HCEC 1CT (cell line): ENCODE data around the gene HOXA1.
A peak's percentile ranks its signal among the peaks of the same experiment; 100 is the strongest.

Experiments
- DNase-seq: peaks from one replicate; pipeline ENCODE4 v3.0.0-alpha.2; 2017

The HOXA1 gene

DNA sequence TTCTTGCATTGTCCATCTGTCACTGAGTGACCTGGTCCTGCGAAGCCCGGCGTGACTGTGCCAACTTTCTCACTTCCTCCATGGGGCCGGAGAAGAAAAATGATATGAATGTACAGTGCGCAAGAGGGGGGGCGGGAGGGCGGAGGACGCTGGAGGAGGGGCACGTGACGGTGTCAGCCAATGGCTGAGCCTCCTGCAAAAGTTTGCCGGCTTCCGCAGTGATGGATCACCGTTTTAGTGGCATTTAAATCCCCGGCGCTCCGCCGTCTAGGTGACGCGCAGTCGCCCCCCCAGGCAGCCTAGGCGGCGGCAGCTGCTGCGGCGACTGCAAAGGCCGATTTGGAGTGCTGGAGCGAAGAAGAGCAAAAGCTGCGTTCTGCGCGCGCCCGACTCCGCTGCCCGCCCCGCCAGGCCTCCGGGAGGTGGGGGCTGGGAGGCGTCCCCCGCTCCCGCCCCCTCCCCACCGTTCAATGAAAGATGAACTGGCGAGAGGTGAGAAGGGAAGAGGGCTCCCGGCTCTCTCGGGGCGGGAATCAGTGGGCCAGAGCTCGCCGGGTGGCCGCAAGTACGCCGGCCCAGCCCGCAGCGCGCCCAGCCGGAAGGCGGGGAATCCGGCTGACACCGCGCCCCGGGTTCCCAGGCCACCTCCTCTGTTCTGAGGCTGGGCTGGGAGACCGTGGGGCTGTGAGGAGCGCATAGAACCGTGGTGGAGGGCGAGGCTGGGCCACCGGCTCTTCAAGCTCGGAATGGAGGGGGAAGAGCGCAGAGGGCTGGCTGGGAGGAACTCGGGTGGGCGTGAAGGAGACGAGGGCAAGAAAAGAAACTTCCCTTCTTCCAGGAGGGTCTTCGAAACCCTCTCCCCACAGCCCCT lies at the start of gene HOXA1:
HOXA1 (minus strand) TSS at position 104 of the 871 bp plus-strand sequence; CDS start at position 16, 88 bp downstream.
- DNase-seq: peak; percentile 97

DNA sequence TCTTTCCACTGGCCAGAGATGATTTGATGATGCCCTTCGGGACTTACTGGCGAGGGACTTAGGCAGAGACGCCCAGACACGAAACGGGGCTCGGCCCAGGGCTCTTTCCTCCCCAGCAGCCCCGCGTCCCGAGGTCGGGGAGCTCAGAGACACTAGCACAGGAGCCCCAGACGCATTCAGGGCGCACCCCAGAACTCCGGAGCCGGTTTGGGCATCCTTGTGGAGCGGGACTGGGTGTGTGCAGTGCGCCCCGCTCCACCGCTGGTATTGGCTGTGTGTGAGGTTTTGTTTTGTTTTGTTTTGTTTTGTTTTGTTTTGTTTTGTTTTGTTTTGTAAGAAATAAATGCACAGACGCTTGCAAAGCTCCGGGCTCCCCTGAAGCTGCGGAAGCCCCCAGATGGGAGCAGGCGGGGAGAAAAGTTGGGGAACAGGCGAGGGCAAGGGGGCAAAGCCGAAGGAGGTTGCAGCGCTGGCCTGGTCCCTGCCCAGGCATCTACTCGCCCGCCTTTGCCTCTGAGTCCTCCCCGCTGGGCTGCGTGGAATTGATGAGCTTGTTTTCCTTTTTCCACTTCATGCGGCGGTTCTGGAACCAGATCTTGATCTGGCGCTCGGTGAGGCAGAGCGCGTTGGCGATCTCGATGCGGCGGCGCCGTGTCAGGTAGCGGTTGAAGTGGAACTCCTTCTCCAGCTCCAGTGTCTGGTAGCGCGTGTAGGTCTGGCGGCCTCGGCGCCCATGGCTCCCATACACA lies 49.5 kb upstream of the HOXA1 start:
- DNase-seq: no peak

DNA sequence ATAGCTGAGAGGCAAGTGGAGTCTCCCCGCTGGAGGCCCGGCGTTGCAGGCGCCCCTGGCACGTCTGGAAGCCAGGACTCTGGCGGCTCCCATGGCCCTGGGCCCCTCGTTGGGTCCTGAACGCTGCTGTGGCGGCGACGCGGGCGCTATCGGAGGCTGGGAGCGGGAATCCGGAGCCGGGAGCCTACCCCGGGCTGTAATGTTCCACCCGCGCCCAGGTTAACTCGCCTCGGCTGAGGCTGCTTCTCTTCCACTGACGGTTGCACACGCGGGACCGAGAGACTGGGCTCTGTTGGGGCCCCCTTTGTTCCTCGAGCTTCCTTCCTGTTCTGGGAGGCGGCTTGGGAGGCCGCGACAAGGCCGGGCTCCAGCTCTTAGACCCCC lies 49.0 kb upstream of the HOXA1 start:
- DNase-seq: no peak

DNA sequence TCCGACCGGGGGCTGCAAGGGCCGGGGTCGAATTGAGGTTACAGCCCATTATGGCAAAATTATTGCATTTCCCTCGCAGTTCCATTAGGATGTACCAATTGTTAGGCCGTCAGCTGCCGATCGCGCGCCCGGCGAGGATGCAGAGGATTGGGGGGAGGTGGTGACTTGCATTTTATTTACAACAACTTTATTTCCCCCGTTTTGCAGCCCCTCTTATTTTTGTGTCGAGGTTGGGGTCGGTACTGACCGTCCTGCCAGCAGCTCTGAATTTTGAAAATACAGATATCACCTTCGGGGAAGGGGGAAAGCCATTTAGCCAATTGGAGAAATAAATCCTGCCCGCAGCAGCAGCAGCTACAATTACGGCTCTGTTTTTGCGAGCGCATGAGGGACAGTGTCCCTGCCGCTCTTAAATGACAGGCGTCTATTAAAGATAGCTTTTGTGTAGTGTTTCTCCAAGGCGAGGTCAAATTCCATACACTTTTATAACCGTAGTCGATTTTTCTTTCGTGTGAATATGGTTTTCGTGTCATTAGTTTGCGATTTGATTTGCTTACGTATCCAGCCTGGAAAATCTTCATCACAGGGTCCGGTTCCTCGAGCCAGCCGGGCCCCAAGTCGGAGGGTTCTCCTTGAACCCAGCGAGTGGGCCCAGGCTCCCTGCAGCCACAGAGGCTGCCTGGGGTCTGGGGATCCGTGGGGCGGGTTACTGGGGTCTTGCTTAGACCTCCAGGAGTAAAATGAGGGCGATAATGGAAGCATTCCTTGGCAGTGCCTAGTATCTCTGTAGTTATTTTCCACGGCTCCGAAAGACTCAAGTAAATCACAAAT lies 48.4 kb upstream of the HOXA1 start:
- no peak for DNase-seq

DNA sequence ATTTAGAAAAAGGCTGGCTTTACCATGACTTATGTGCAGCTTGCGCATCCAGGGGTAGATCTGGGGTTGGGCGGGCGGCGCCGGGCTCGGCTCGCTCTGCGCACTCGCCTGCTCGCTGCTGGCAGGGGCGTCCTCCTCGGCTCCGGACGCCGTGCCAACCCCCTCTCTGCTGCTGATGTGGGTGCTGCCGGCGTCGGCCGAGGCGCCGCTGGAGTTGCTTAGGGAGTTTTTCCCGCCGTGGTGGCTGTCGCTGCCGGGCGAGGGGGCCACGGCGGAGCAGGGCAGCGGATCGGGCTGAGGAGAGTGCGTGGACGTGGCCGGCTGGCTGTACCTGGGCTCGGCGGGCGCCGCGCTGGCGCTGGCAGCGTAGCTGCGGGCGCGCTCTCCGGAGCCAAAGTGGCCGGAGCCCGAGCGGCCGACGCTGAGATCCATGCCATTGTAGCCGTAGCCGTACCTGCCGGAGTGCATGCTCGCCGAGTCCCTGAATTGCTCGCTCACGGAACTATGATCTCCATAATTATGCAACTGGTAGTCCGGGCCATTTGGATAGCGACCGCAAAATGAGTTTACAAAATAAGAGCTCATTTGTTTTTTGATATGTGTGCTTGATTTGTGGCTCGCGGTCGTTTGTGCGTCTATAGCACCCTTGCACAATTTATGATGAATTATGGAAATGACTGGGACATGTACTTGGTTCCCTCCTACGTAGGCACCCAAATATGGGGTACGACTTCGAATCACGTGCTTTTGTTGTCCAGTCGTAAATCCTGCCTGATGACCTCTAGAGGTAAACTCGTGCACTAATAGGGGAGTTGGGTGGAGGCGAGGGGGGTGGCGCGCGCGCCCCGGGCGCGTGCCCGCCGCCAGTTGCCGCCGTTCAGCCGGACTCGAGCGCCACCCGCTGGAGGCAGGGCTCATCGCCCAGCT lies 47.5 kb upstream of the HOXA1 start, which contains the start of gene HOXA5:
HOXA5 (minus strand) TSS at position 659 of the 927 bp plus-strand sequence; CDS start at position 585, 74 bp downstream.
- DNase-seq: peak; percentile 99

DNA sequence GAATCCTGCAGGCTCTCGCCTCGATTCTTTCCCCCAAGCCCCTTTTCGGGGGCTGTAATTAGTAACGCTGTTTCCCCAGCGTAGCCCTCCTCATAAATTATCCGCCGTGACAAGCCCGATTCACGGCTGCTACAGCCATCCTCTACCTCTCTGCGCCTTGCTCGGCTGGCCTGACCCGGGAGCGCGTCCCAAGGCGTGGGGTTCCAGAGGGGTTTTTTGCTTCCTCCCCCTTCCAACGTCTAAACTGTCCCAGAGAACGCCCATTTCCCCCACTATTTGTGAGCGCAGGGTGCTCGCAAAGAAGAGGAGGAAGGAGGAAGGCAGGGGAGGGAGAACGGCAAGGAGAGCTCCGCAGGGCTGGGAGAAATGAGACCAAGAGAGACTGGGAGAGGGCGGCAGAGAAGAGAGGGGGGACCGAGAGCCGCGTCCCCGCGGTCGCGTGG lies 46.8 kb upstream of the HOXA1 start:
- no peak for DNase-seq

DNA sequence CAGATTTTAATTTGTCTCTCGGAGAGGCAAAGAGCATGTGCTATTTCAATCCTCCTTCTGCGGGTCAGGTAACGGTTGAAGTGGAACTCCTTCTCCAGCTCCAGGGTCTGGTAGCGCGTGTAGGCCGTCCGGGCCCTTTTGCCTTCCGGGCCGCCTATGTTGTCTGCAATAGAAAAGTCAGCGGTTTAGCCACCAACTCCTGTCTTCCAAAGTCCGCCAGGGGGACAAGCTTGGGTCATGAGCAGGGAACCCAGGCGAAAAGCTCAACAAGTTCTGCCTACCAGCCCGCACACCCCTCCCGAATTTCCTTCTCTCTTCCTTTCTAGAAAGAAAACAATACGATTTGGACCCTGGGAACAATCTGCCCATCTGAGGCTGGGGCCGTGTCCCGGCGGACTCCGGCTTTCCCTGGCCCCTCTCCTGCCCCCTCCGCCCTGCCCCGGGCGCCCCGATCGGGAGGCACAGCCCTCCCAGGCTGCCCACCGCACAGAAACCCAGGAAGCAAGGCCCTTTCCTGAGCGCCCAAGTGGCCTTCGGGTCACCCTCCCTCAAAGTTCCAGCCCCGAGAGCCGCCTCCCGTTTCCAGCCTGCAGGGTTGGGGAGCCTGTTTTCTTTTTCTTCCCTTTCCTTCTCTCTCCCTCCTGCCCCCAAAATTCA lies 46.3 kb upstream of the HOXA1 start:
- peak; percentile 61 for DNase-seq

DNA sequence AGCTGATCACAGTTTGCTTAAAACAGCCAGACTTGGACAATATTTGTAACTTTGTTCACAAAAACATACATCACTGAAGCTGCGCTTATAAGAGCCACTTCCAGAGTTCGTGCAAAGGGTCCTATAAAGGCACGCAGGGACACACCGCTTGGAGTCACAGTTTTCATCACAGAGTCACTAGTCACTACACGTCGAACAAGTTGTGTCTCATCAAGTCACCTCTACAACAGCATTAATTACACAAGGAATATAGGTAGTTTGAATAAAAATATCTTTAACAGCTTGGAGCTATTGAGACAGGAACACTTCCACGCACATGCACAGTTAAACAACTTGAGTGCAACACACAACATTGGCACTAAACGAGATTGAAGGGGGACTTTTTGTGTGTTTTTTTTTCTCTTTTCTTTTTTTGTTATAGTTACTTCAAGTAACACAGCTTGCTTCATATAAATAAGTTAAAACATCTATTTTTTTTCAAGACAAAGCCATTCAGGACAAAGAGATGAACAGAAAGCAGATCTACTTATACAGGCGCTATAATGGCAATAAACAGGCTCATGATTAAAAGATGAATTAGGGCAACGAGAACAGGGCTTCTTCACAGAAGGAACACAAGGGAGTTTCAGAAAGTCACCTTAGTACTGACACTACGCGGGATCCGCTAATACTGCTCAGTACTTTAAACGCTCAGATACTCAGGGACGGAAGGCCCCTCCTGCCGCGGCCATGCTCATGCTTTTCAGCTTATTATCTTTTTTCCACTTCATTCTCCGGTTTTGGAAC lies 45.5 kb upstream of the HOXA1 start:
- no peak for DNase-seq

DNA sequence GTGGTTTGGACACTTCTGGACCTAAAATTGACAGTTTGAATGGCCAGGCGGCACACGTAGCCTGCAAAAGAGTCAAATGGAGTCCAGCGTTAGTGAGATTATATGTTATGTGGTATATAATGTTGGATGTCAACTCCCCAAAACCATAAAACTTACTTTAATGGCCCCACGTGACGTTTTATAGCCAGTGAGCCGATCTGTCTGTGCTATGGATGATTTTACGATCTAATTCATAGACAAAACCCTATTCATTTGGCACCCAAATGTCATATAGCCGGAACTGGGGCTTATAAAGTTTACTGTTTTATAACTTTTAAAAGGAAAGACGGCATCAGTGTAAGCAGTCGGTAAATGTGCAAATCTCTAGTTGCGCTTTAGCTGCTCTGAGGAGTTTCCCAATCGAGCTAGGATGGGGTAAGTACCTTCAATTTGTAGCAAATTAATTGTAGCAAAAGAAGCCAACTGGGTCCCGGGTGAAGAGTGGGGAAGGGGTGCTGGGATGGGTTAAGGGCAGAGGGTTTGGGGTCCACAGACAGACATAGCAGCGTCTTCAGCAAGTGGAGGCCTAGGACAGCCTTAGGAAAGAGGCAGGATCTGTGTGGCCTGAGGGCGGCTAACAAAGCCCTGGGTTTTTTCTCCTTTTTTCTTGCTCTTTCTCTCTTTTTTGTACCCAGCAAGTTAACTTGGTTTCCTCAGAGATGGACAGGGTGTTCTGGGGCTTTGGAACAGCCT lies 44.5 kb upstream of the HOXA1 start:
- no peak for DNase-seq

DNA sequence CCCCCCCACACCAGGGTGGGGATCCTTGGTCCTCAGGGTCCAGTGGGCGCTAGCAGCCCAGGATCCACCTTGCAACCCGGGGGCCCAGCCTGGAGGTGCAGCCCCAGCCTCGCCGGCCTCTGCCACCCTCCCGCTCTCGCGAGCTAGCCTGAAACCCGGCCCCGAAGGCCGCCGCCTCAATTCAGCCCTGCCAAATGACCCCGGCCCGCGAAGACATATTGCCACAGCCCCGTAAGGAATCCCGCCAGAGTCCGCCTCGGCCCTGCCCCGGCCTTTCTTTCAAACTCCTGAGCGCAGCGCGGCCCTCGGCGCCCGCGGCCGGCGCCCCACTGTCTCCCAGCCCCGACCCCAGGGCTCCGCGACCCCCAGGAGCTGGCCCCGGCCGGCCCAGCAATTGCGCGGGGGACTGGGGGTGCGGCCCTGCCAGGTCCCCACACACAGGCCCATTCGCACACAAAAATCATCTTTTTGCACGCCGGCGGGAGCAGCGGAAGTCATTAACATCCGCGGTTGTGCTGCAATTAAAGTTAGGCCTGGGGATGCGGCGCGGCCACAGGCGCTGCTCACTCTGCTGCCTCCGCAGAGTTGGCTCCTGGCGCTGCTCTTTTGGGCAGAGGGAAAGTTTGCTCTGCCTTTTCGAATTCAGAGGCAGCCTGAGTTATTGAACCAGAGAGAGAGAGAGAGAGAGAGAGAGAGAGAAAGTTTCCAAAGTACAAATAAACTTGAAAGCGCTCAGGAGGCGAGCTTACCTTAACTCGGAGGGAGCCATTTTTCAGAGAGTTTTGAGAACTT lies 43.7 kb upstream of the HOXA1 start:
- DNase-seq: no peak

DNA sequence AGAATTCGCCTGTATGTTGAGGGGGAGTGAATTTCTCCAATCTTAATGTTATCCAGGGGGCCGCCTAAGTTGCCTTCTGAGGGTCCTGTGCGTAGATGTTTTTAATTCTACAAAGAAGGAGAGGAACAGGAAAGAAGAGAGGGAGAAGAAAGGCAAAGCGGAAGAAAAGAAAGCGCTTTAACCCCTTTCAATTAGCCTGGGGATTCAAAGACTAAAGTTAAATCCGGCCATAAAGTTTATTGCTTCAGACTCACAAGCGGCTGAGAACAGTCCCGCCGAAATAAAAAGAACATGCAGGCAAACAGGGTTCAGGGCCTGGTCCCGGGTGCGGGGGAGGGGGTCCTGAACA lies 43.2 kb upstream of the HOXA1 start:
- no peak for DNase-seq

DNA sequence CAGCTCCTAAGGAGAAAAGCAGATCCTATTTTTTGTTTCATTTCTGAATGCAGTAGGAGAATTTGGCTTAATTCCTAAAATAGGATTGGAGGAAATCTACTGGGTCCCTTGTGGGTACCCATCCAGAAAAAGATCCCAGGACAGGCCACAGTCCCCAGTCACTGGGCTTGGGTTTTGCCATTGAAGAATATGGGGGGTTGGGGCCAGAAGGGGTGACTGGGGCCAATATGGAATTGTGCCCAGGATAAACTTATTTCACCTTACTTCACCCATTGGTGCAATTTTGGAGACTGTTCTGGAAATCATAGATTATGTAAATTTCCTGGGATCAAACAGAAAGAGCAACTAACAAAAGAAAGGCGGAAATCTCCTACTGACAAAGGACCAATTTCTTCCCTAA lies 42.7 kb upstream of the HOXA1 start:
- no peak for DNase-seq

DNA sequence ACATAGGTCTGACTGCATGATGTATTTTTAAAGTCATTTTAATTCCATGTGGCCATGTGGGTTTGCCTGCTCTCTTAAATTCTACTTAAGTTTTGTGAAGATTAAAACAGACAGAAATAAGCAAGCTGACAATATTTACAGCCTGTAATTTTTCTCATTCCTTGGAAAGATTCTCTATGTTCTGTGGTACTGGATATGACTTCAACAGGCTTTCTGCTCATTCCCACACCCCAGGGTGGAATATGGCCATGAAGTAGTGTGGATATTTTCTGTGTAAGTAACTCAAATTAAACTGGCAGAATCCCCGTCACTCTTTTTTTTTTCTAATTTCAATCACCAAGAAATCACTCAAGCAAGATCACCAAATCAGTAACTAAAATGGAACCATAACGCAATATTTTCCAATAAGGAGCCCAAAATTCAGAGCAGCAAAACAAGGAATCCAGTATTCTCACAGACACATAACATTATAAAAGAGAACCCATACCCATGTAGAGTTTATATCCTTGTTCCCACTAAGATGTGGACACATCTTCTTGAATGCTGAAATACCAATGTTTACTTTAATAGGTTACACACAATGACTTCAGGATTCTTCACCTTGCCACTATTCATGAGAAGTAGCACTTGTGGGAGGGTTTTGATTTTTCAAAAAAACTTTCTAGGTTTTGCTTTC lies 42.0 kb upstream of the HOXA1 start:
- DNase-seq: no peak

DNA sequence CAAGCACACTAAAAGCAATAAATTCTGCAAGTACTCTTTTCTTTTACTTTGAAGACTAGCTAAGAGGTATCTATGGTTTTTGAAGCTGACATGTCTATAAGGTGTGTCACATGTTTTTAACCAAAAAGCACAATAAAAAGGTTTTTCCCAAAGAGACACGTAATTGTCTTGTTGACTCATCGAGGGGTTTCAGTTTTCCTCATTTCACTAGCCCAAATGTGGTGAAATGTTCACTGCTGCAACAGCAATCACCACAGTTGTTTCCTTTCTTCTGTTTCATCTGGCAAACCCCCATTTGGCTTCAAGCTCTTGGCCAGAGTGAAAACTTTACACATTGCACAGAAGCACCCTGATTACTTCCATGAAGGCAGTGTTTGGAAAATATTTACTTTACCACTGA lies 38.6 kb upstream of the HOXA1 start:
- DNase-seq: peak; percentile 91

DNA sequence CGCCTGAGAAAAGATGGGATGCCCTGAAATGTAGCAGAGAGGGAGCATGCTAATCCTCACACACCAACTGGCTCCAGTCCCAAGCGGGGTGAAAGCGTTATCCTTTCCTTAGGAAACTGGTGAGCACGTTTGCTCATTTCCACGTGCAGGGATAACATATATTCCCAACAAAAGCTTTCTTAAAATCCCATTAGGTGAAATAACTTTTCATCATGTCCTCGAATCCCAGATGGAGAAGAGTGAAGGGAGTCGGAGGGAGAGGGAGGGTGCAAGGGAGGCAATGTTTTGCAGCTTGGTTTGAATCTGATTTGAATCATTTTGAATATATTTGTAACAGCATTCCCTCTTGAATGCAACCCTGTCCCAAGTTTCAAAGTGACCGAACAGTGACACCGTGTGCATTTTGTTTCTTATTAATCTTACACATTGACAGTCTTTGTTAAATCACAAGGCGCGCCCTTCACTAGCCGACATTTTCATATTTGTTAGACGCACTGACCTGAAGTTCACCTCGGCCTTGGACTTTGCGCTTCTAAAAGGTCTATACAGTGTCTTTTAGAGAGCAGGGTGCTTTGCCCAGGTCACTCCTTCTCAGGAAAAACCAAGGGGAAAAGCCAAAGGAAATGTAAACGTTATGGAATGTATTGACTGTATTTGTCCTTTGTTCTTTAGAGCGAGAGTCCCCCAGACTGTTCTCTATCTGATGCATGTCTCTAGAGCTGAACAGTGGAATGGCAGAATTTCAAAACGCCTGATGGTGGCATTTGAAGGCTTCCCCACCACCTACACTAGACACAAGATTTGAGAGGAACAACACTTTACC lies 37.8 kb upstream of the HOXA1 start:
- no peak for DNase-seq

DNA sequence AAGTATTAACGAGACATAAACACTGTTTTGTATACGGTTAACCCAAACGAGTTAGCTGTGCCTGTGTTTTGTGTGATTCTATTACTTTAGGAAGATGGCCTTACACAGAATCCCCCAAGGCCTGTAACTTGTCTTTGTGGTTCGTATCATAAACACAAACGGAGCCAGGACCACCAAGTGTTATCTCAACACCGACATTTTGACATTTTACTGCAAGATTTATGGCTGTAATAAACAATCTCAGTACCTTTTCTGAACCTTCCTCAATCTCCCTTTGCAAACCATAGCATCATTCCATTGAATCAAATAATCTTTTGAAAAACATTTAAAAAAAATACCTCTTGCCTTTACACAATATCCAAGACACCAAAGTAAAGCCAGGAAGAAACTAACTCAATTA lies 37.2 kb upstream of the HOXA1 start:
- DNase-seq: no peak

DNA sequence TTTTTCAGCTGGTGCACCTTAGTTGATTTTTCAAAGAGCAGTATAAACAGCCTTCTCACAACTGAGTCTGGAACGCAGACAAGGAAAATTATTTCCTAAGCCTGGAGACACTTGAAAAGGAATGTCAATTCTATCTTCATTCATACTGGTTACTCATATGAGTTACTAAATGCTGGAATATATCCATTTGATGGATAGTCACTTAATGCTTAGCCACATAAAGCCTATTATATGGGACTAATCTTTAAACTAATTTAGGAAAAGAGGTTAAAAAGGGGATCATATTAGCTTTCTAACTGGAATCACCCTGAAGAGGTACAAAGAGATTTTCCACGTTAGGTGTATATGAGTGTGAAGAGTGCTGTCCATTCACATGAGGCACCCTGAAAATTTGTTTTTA lies 36.4 kb upstream of the HOXA1 start:
- no peak for DNase-seq

DNA sequence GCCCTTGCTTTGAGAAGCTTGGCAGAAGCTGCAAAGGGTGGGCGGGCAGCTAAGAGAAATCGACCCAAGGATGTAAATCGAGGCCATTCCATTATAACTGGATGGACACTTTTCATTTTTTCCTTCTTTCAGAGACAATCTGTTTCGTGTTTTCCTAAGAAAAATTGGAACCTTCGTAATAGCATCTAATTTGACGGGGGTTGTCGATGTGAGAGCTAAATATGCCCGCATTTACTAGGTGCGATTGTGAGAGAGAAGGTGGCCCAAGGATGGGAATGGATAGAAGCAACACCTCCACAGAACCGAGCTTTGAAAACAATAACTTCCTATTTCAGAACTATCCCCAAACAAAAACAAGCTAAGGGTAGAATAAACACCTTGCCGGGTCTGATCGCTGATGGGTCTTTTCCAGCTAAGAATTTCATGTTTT lies 35.6 kb upstream of the HOXA1 start:
- DNase-seq: no peak
